PC-9 (cell line): Measurements from ENCODE around the gene RGR.

Experiments
- EZH2 ChIP-seq: fragments of 200-600 bp; sonication (generic); IDR thresholded peaks from 2 replicates; pipeline ENCODE4 v1.8.0; 2017; ENCODE audit warnings: antibody characterized with exemption, low read depth
- TF ChIP-seq, protein P1 (sequence below): fragments of 200-600 bp; sonication (generic); conservative IDR thresholded peaks from 2 replicates; pipeline ENCODE4 v1.6.1; 2017; ENCODE audit warnings: mixed run types, antibody characterized with exemption, mild to moderate bottlenecking, moderate library complexity

DNA sequence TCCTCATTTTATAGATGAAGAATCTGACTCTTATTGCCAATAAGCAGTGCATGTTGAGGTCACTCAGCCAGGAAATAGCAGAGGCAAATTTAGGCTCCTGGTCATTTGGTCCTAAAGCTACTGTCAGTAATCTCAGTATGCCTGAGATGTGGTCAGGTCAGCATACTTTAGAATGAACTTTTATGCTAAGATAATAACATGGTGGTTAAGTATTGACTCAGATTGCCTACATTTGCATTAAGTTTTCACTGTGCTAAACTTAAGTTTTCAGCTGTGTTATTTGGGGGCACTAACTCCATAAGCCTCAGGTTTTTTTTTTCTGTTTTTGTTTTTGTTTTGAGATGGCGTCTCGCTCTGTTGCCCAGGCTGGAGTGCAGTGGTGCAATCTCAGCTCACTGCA, 47.6 kb downstream of the RGR start:
- TF ChIP-seq, protein P1, sequence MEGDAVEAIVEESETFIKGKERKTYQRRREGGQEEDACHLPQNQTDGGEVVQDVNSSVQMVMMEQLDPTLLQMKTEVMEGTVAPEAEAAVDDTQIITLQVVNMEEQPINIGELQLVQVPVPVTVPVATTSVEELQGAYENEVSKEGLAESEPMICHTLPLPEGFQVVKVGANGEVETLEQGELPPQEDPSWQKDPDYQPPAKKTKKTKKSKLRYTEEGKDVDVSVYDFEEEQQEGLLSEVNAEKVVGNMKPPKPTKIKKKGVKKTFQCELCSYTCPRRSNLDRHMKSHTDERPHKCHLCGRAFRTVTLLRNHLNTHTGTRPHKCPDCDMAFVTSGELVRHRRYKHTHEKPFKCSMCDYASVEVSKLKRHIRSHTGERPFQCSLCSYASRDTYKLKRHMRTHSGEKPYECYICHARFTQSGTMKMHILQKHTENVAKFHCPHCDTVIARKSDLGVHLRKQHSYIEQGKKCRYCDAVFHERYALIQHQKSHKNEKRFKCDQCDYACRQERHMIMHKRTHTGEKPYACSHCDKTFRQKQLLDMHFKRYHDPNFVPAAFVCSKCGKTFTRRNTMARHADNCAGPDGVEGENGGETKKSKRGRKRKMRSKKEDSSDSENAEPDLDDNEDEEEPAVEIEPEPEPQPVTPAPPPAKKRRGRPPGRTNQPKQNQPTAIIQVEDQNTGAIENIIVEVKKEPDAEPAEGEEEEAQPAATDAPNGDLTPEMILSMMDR, result no peak
- TF ChIP-seq EZH2, result no peak
